ENCODE results near the gene ROR1. TPM values are rescaled to one million over a fixed set of nuclear protein-coding genes. Genes with fewer than 3 reads are reported as not detected.

ROR1 gene
- total RNA-seq, 1 donor from 2014 or later, result 11.0 TPM

GRCh38 chr1:64187646-64188045 is 413.8 kb downstream of the ROR1 start:
- peaks cover 2% of the 10 kb centered on the region for H3K36me3 Mint-ChIP-seq (ENCODE audit: low read depth)
- no peak overlapping the region for H3K4me3 Mint-ChIP-seq
- TF ChIP-seq CTCF (conservative IDR thresholded peaks at IDR 0.05), result no peak
- peaks cover 3% of the 10 kb centered on the region for H3K9me3 Mint-ChIP-seq
- no peak overlapping the region for H3K27ac Mint-ChIP-seq (ENCODE audit: unreplicated experiment)
- H3K4me1 Mint-ChIP-seq, result peaks cover 4% of the 10 kb centered on the region
- no peak for DNase-seq (ENCODE audit: low read depth, low spot score)
- no peaks in the 10 kb centered on the region for H3K27me3 Mint-ChIP-seq (ENCODE audit: low read depth)

GRCh38 chr1:64192290-64192689 is 418.5 kb downstream of the ROR1 start:
- no peak for DNase-seq (ENCODE audit: low read depth, low spot score)
- Mint-ChIP-seq H3K36me3 (ENCODE audit: low read depth) (peaks cover 3% of the 10 kb centered on the region), H3K4me1 (peaks cover 26% of the 10 kb centered on the region), H3K27me3 (ENCODE audit: low read depth) (no peaks in the 10 kb centered on the region), H3K9me3 (peaks cover 3% of the 10 kb centered on the region), H3K27ac (ENCODE audit: unreplicated experiment) (no peak overlapping the region), H3K4me3 (no peak overlapping the region)
- TF ChIP-seq CTCF (conservative IDR thresholded peaks at IDR 0.05), result no peak

- Mint-ChIP-seq H3K27ac (ENCODE audit: unreplicated experiment) (peak overlapping the region; percentile 16), H3K27me3 (ENCODE audit: low read depth) (no peaks in the 10 kb centered on the region), H3K36me3 (ENCODE audit: low read depth) (peaks cover 7% of the 10 kb centered on the region), H3K4me3 (no peak overlapping the region), H3K4me1 (peaks cover 26% of the 10 kb centered on the region), H3K9me3 (no peaks in the 10 kb centered on the region)
- DNase-seq (ENCODE audit: low read depth, low spot score), result no peak
- no peak for TF ChIP-seq CTCF (conservative IDR thresholded peaks at IDR 0.05)
Measured at GRCh38 chr1:64194168-64195080, 420.6 kb downstream of the ROR1 start.

- no peaks in the 10 kb centered on the region for H3K9me3 Mint-ChIP-seq
- peaks cover 26% of the 10 kb centered on the region for H3K4me1 Mint-ChIP-seq
- TF ChIP-seq CTCF (conservative IDR thresholded peaks at IDR 0.05), result no peak
- H3K4me3 Mint-ChIP-seq, result no peak overlapping the region
- no peaks in the 10 kb centered on the region for H3K27me3 Mint-ChIP-seq (ENCODE audit: low read depth)
- peaks cover 8% of the 10 kb centered on the region for H3K36me3 Mint-ChIP-seq (ENCODE audit: low read depth)
- peak overlapping the region; percentile 16 for H3K27ac Mint-ChIP-seq (ENCODE audit: unreplicated experiment)
- no peak for DNase-seq (ENCODE audit: low read depth, low spot score)
Measured at GRCh38 chr1:64195081-64195395, 421.2 kb downstream of the ROR1 start.

DNA sequence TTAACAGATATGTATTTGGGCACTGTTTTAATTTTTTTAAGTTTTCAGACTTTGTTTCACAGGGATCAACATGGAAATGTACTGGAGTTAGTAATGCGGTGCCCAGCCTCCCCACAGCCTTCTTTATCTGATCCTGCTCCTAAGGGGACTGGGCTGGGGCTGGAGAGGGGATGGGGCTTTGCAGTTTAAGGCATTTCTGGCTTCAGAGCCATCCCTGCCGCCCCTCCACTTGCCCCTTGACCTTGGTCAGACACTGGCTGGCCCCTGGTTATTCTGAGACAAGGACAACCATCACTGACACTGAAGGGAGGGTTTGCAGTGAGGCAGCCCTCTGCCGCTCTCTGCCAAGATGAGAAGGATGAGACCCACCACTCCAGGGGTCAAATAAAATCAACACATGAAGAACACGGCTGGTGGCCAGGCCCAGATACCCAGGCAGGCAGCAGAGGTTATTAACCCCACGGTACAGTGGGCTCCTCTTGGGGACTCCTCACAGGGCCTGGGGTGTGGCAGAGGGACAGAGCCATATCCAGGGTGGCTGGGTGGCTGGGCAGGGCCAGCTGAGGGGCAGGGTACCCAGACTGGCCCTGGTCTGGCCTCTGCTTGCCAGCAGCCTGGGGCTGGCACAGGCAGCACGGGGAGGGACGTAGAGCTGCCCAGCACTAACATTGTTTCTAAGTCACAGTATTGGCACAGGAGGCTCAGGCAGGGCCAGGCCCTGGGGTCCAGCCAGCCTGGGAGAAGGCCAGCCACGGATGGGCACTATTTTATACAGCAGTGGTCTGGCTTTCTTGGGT is 422.5 kb downstream of the ROR1 start:
- peaks cover 26% of the 10 kb centered on the region for H3K4me1 Mint-ChIP-seq
- no peak for DNase-seq (ENCODE audit: low read depth, low spot score)
- H3K27ac Mint-ChIP-seq (ENCODE audit: unreplicated experiment), result no peak overlapping the region
- no peak for TF ChIP-seq CTCF (conservative IDR thresholded peaks at IDR 0.05)
- H3K27me3 Mint-ChIP-seq (ENCODE audit: low read depth), result no peaks in the 10 kb centered on the region
- peaks cover 9% of the 10 kb centered on the region for H3K36me3 Mint-ChIP-seq (ENCODE audit: low read depth)
- no peak overlapping the region for H3K4me3 Mint-ChIP-seq
- H3K9me3 Mint-ChIP-seq, result no peaks in the 10 kb centered on the region

All from neural crest cell (in vitro differentiated cells).